Gastroesophageal sphincter (tissue), 4 donors: ENCODE measurements around the gene CSNK2B. TPM values are rescaled to one million over a fixed set of nuclear protein-coding genes. Genes with fewer than 3 reads are reported as not detected.

Experiments
- ATAC-seq: fragments of 150-250 bp; one replicate; pipeline ENCODE4 v1.9.1; 2016; ENCODE audit warnings: mild to moderate bottlenecking, moderate library complexity
- H3K27ac ChIP-seq, 4 donors: fragments of 200-600 bp; sonication (generic) in 3 of 4; 1 replicate in 3 of 4; 2 replicates in 1 of 4; pipeline ENCODE4 v1.5.1; 2016 to 2019
- H3K27me3 ChIP-seq: fragments of 200-600 bp; sonication (generic); one replicate; pipeline ENCODE4 v1.5.1; 2019
- H3K36me3 ChIP-seq, 2 donors: fragments of 200-600 bp; sonication (generic); one replicate each; pipeline ENCODE4 v1.5.1; 2019; ENCODE audit warnings: control low read depth in 1 of 2
- H3K4me1 ChIP-seq, 3 donors: fragments of 200-600 bp; sonication (generic); 1 replicate in 2 of 3; 2 replicates in 1 of 3; pipeline ENCODE4 v1.5.1; 2016 to 2019; ENCODE audit warnings: control low read depth in 2 of 3
- H3K4me3 ChIP-seq, 2 donors: fragments of 200-600 bp; sonication (generic); one replicate each; pipeline ENCODE4 v1.5.1; 2019; ENCODE audit warnings: mild to moderate bottlenecking in 1 of 2, moderate library complexity in 1 of 2
- H3K9me3 ChIP-seq, 3 donors: fragments of 200-600 bp; sonication (generic); one replicate each; pipeline ENCODE4 v1.5.1; 2017 to 2019; ENCODE audit warnings: control low read depth in 2 of 3
- CTCF ChIP-seq, 4 experiments: fragments of 200-600 bp in 2 of 4; fragments of 450-650 bp in 2 of 4; sonication (generic) in 1 of 4; IDR thresholded peaks; one replicate each; pipeline ENCODE4 v1.5.1; 2017 to 2019; ENCODE audit warnings: antibody characterized with exemption in 4 of 4, mild to moderate bottlenecking in 2 of 4, moderate library complexity in 2 of 4
- EP300 ChIP-seq: sonication (generic); formaldehyde crosslinking; IDR thresholded peaks from one replicate; pipeline ENCODE4 v1.6.1; 2017; ENCODE audit warnings: antibody characterized with exemption, mild to moderate bottlenecking
- POLR2A ChIP-seq, 2 donors: fragments of 450-650 bp; IDR thresholded peaks; one replicate each; pipeline ENCODE4 v1.6.1; 2017; ENCODE audit warnings: antibody characterized with exemption in 2 of 2, mild to moderate bottlenecking in 2 of 2, moderate library complexity in 1 of 2
- POLR2AphosphoS5 ChIP-seq: sonication (generic); formaldehyde crosslinking; IDR thresholded peaks from one replicate; pipeline ENCODE4 v1.6.1; 2017; ENCODE audit warnings: antibody characterized with exemption
- WGBS, 2 donors: methylation state at CpG; one replicate each; pipeline ENCODE4 v1.1.5; 2018; ENCODE audit warnings: low coverage in 1 of 2; 5-methylcytosine and 5-hydroxymethylcytosine counted together
- total RNA-seq, 4 donors: library from RNA; depleted of rRNA; stranded (reverse); fragments of >200 nt; gene quantifications; one replicate each; pipeline ENCODE4 v1.1.0, GENCODE V29; 2016

CSNK2B gene
- total RNA-seq, 4 donors from 2014 or later, result 162 to 197 (median 167) TPM

GRCh38 chr6:31626952-31627351, 38.9 kb upstream of the CSNK2B start:
- H3K36me3 ChIP-seq, result peaks cover 0 to 94% of the 10 kb centered on the region in 2 donors
- H3K27me3 ChIP-seq, result no peaks in the 10 kb centered on the region
- H3K4me3 ChIP-seq, result no peak overlapping the region
- peaks cover 0 to 14% (median 4%) of the 10 kb centered on the region in 3 donors for H3K4me1 ChIP-seq
- no peaks in the 10 kb centered on the region for H3K9me3 ChIP-seq
- ATAC-seq, result no peak
- no peak overlapping the region for H3K27ac ChIP-seq
- WGBS, 2 donors, result 83 to 100% methylated on average over 1 of the region's 10 CpGs
- TF ChIP-seq POLR2A (IDR thresholded peaks at IDR 0.05) (no peak), CTCF (IDR thresholded peaks at IDR 0.05) (no peak), EP300 (no peak)

DNA sequence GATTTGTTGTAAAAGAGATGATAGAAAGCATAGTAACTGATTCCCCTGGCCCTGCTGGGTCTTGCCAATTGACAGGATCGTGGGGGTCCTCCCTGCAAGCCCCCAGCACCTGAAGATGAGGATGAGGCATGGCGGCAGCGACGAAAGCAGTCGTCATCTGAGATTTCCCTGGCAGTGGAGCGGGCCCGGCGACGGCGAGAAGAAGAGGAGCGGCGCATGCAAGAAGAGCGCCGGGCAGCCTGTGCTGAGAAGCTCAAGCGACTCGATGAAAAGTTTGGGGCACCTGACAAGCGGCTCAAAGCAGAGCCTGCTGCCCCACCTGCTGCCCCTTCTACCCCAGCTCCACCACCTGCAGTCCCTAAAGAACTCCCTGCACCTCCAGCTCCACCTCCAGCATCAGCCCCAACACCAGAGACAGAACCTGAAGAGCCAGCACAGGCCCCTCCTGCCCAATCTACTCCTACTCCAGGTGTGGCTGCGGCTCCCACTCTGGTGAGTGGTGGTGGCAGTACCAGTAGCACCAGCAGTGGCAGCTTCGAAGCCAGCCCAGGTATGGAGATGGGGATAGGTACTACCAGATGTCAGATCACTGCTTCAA, 38.1 kb upstream of the CSNK2B start:
- ATAC-seq, result no peak
- 94 to 95% methylated on average over 7 to 10 of the region's 19 CpGs for WGBS, 2 donors
- peaks cover 0 to 100% of the 10 kb centered on the region in 2 donors for H3K36me3 ChIP-seq

GRCh38 chr6:31629014-31629413, 36.9 kb upstream of the CSNK2B start:
- H3K4me1 ChIP-seq, result no peaks in the 10 kb centered on the region
- WGBS, 2 donors, result 74 to 84% methylated on average over 4 to 7 of the region's 7 CpGs
- H3K27me3 ChIP-seq, result no peaks in the 10 kb centered on the region
- H3K9me3 ChIP-seq, result no peaks in the 10 kb centered on the region
- TF ChIP-seq EP300 (no peak), CTCF (IDR thresholded peaks at IDR 0.05) (no peak), POLR2AphosphoS5 (no peak), POLR2A (IDR thresholded peaks at IDR 0.05) (no peak)
- H3K27ac ChIP-seq, result no peak overlapping the region
- no peak for ATAC-seq
- H3K4me3 ChIP-seq, result no peak overlapping the region
- peaks cover 0 to 100% of the 10 kb centered on the region in 2 donors for H3K36me3 ChIP-seq

More for the DNA sequence above, 38.1 kb upstream of the CSNK2B start:
- Histone ChIP-seq H3K4me3 (no peak overlapping the region), H3K4me1 (peaks cover 0 to 6% (median 0%) of the 10 kb centered on the region in 3 donors), H3K27ac (no peak overlapping the region), H3K27me3 (no peaks in the 10 kb centered on the region), H3K9me3 (no peaks in the 10 kb centered on the region)
- TF ChIP-seq CTCF (IDR thresholded peaks at IDR 0.05) (no peak), POLR2A (IDR thresholded peaks at IDR 0.05) (no peak), POLR2AphosphoS5 (no peak), EP300 (no peak)

- H3K9me3 ChIP-seq, result no peaks in the 10 kb centered on the region
- WGBS, 2 donors, result 77 to 83% methylated on average over 8 to 23 of the region's 25 CpGs
Observed at GRCh38 chr6:31630177-31630934, 35.5 kb upstream of the CSNK2B start.

More at GRCh38 chr6:31630177-31630934, 35.5 kb upstream of the CSNK2B start:
- Histone ChIP-seq H3K4me3 (no peak overlapping the region), H3K36me3 (peaks cover 0 to 100% of the 10 kb centered on the region in 2 donors), H3K27me3 (no peaks in the 10 kb centered on the region), H3K27ac (no peak overlapping the region), H3K4me1 (no peaks in the 10 kb centered on the region)
- TF ChIP-seq POLR2A (IDR thresholded peaks at IDR 0.05) (no peak), CTCF (IDR thresholded peaks at IDR 0.05) (no peak), POLR2AphosphoS5 (no peak), EP300 (no peak)
- no peak for ATAC-seq
